ENCODE results near the gene COX10.

COX10 gene

DNA sequence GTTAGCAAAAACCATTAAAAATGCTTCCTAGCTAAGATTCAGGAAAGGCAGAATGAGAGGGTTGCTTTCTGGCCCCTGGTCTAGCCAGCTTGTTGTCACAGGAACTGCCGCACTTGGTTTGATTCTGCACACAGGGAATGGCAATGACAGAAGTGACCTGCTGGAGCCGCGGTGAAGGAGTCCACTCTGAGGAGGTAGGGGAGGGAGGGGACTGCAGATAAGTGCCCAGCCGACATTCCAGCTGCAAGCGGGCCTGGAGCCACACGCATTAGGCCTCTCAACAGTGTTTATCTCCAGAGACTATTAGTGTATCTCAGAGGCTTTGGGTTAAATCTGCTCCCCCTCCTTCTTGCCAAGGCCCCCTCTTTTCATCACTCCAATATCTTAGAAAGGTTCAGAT, 128.7 kb downstream of the COX10 start:
- no peak overlapping the region for H2BK15ac ChIP-seq (replicated peaks; ENCODE audit: low read depth)
- DNase-seq, result peak; percentile 75
- H3K36me3 ChIP-seq (ENCODE audit: control insufficient read depth, insufficient read depth, low read length), result no peaks in the 10 kb centered on the region
- no peak overlapping the region for H3K27ac ChIP-seq (ENCODE audit: low read depth, low read length)
- no peak overlapping the region for H3K23ac ChIP-seq (ENCODE audit: low read length)
- H3K79me2 ChIP-seq (ENCODE audit: control insufficient read depth, insufficient read depth, low read length), result no peaks in the 10 kb centered on the region
- no peaks in the 10 kb centered on the region for H3K4me1 ChIP-seq (ENCODE audit: control insufficient read depth, low read depth, low read length)
- H4K8ac ChIP-seq (ENCODE audit: low read depth, low read length), result no peak overlapping the region
- H2AK5ac ChIP-seq (ENCODE audit: low read length), result no peak overlapping the region
- no CpG with 5 or more reads among the region's 6 CpGs for WGBS (ENCODE audit: extremely low coverage, insufficient coverage, low lambda C conversion rate)
- H2BK5ac ChIP-seq (ENCODE audit: low read length), result no peak overlapping the region
- no peak overlapping the region for H3K18ac ChIP-seq (ENCODE audit: low read length)
- no peak overlapping the region for H3K4me3 ChIP-seq (ENCODE audit: low read length)
- no peaks in the 10 kb centered on the region for H3K27me3 ChIP-seq (ENCODE audit: insufficient read depth, low read length, poor library complexity)
- no peak overlapping the region for H2BK120ac ChIP-seq (ENCODE audit: low read depth, low read length)
- no peak overlapping the region for H3K56ac ChIP-seq (ENCODE audit: low read length)
- H3K9ac ChIP-seq (ENCODE audit: low read length), result no peak overlapping the region
- no peak overlapping the region for H4K5ac ChIP-seq (ENCODE audit: low read length)
- H3K4me2 ChIP-seq (ENCODE audit: low read length), result no peak overlapping the region
- no peaks in the 10 kb centered on the region for H3K79me1 ChIP-seq (ENCODE audit: low read length)
- H3K4ac ChIP-seq (ENCODE audit: low read depth, low read length), result no peak overlapping the region

DNA sequence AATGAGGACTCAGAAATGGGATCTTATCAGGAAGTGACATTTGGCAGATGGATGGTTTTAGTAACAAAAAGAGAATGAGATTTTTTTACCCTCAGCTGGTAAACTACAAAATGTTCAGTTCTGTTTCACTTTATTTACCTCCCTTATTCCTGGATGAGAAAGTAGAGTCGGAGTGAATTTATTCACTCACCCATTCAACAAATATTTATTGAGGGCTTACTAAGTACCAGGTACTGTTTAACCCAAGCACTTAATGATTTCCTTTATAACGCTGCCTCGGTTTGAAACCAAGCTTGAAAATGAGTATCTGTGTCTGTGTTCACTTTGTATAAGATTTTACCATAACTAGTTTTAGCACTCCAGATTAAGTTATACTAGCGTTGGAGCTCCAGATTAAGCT, 129.3 kb downstream of the COX10 start:
- Histone ChIP-seq H4K8ac (ENCODE audit: low read depth, low read length) (no peak overlapping the region), H2BK15ac (replicated peaks; ENCODE audit: low read depth) (no peak overlapping the region), H3K18ac (ENCODE audit: low read length) (no peak overlapping the region), H3K27ac (ENCODE audit: low read depth, low read length) (no peak overlapping the region), H4K5ac (ENCODE audit: low read length) (no peak overlapping the region), H2AK5ac (ENCODE audit: low read length) (no peak overlapping the region), H3K23ac (ENCODE audit: low read length) (no peak overlapping the region), H3K4me3 (ENCODE audit: low read length) (no peak overlapping the region), H3K27me3 (ENCODE audit: insufficient read depth, low read length, poor library complexity) (no peaks in the 10 kb centered on the region), H3K4ac (ENCODE audit: low read depth, low read length) (no peak overlapping the region), H3K4me1 (ENCODE audit: control insufficient read depth, low read depth, low read length) (no peaks in the 10 kb centered on the region), H3K4me2 (ENCODE audit: low read length) (no peak overlapping the region), H2BK120ac (ENCODE audit: low read depth, low read length) (no peak overlapping the region), H3K9ac (ENCODE audit: low read length) (no peak overlapping the region), H2BK5ac (ENCODE audit: low read length) (no peak overlapping the region), H3K79me1 (ENCODE audit: low read length) (no peaks in the 10 kb centered on the region), H3K56ac (ENCODE audit: low read length) (no peak overlapping the region), H3K79me2 (ENCODE audit: control insufficient read depth, insufficient read depth, low read length) (no peaks in the 10 kb centered on the region), H3K36me3 (ENCODE audit: control insufficient read depth, insufficient read depth, low read length) (no peaks in the 10 kb centered on the region)
- no CpG with 5 or more reads among the region's 4 CpGs for WGBS (ENCODE audit: extremely low coverage, insufficient coverage, low lambda C conversion rate)
- DNase-seq, result no peak

DNA sequence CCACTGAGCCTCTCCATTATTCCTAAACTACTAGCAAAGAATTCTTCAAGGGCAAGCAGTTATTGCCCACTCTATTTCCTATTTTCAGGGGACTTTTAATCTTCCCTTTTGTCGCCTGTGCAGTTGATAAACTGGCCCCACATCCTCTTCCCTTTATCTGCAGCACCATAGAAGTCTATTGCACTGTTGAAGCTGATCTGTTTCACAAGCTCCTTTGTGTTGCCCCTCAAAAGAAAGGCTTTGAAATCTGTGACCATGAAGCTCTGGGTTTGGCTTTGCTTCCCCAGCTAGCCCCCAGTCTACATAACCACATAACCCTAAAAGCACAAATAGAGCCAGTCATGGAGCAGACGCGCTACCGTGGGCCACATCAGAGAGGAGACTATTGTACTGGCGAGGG, 130.3 kb downstream of the COX10 start:
- H3K9ac ChIP-seq (ENCODE audit: low read length), result no peak overlapping the region
- no peak for DNase-seq
- H3K4me1 ChIP-seq (ENCODE audit: control insufficient read depth, low read depth, low read length), result no peaks in the 10 kb centered on the region
- H2BK5ac ChIP-seq (ENCODE audit: low read length), result no peak overlapping the region
- no peak overlapping the region for H4K5ac ChIP-seq (ENCODE audit: low read length)
- no peaks in the 10 kb centered on the region for H3K36me3 ChIP-seq (ENCODE audit: control insufficient read depth, insufficient read depth, low read length)
- H3K4me3 ChIP-seq (ENCODE audit: low read length), result no peak overlapping the region
- H3K4me2 ChIP-seq (ENCODE audit: low read length), result no peak overlapping the region
- H3K27me3 ChIP-seq (ENCODE audit: insufficient read depth, low read length, poor library complexity), result no peaks in the 10 kb centered on the region
- H3K56ac ChIP-seq (ENCODE audit: low read length), result no peak overlapping the region
- no peak overlapping the region for H3K23ac ChIP-seq (ENCODE audit: low read length)
- H2BK120ac ChIP-seq (ENCODE audit: low read depth, low read length), result no peak overlapping the region
- H3K18ac ChIP-seq (ENCODE audit: low read length), result no peak overlapping the region
- H4K8ac ChIP-seq (ENCODE audit: low read depth, low read length), result no peak overlapping the region
- no peaks in the 10 kb centered on the region for H3K79me1 ChIP-seq (ENCODE audit: low read length)
- no peak overlapping the region for H2BK15ac ChIP-seq (replicated peaks; ENCODE audit: low read depth)
- H3K79me2 ChIP-seq (ENCODE audit: control insufficient read depth, insufficient read depth, low read length), result no peaks in the 10 kb centered on the region
- H3K27ac ChIP-seq (ENCODE audit: low read depth, low read length), result no peak overlapping the region
- no CpG with 5 or more reads among the region's 5 CpGs for WGBS (ENCODE audit: extremely low coverage, insufficient coverage, low lambda C conversion rate)
- no peak overlapping the region for H3K4ac ChIP-seq (ENCODE audit: low read depth, low read length)
- H2AK5ac ChIP-seq (ENCODE audit: low read length), result no peak overlapping the region

DNA sequence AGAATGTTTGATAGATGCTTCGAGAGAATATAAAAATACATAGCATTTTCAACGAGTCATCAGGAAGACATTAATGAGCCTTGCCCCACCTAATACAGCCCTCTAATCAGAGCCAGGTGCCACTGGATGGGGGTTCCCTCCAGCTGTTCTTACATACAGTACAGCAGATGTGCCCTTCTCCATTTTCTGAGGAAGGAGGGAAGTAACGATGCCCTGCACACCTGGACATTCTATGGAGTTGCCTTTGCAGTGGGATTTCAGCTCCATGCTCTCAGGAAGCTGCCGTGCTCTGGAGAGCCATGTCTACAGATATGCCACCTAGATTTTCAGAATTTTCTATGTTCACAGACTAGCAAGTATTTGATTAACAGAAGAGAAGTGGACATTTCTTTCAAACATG, 131.1 kb downstream of the COX10 start:
- WGBS (ENCODE audit: extremely low coverage, insufficient coverage, low lambda C conversion rate), result no CpG with 5 or more reads among the region's 4 CpGs
- Histone ChIP-seq H3K4ac (ENCODE audit: low read depth, low read length) (no peak overlapping the region), H3K4me3 (ENCODE audit: low read length) (no peak overlapping the region), H3K27me3 (ENCODE audit: insufficient read depth, low read length, poor library complexity) (no peaks in the 10 kb centered on the region), H4K5ac (ENCODE audit: low read length) (no peak overlapping the region), H3K23ac (ENCODE audit: low read length) (no peak overlapping the region), H2AK5ac (ENCODE audit: low read length) (no peak overlapping the region), H4K8ac (ENCODE audit: low read depth, low read length) (no peak overlapping the region), H2BK5ac (ENCODE audit: low read length) (no peak overlapping the region), H3K27ac (ENCODE audit: low read depth, low read length) (no peak overlapping the region), H3K79me2 (ENCODE audit: control insufficient read depth, insufficient read depth, low read length) (no peaks in the 10 kb centered on the region), H3K9ac (ENCODE audit: low read length) (no peak overlapping the region), H2BK120ac (ENCODE audit: low read depth, low read length) (no peak overlapping the region), H2BK15ac (replicated peaks; ENCODE audit: low read depth) (no peak overlapping the region), H3K79me1 (ENCODE audit: low read length) (no peaks in the 10 kb centered on the region), H3K36me3 (ENCODE audit: control insufficient read depth, insufficient read depth, low read length) (no peaks in the 10 kb centered on the region), H3K18ac (ENCODE audit: low read length) (no peak overlapping the region), H3K4me1 (ENCODE audit: control insufficient read depth, low read depth, low read length) (no peaks in the 10 kb centered on the region), H3K4me2 (ENCODE audit: low read length) (no peak overlapping the region), H3K56ac (ENCODE audit: low read length) (no peak overlapping the region)
- DNase-seq, result no peak

DNA sequence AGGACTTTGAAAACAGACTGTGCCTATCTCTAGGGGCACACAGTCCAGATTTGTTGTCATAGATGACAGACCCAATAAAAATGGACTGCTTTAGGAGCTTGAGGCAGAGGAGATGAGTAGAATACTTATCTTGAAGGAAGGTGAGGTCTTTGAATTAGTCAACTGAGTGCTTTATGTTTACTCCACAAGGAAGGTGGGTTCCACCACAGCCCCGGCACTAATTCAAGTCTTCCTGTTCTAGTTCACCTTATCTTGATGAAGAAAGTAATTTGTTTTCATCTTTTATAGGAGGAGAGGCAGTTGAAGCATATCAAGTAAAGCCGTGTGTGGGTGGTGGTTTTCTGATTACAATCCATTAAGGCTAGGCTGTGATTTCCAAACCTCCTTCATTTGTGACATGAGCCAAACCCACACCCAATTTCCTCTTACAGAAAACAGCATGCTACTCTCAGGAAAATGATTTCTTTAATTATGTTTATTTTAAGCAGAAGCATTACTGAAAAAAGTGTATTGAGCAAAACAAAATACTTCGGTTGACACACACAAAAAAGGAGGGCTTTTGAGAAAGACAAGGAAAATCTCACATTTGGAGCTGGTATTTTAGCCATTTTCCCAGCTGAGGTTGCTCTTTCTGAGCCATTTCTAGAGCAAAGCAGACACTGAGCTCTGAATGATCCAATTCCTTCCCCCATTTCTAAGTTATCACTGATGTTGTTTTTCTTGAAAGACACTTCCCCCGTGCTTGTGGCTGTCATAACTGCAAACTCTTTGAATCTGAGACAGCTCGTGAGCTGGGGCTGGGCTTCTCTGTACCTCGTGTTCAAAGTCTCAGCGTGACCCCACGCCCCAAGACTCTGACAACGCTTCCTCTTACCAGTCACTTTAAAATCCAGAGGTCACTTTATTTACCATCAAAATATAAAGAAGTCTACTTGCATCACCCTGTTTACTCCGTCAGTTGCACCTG, 132.0 kb downstream of the COX10 start:
- DNase-seq, result no peak
- Histone ChIP-seq H2BK120ac (ENCODE audit: low read depth, low read length) (no peak overlapping the region), H3K27me3 (ENCODE audit: insufficient read depth, low read length, poor library complexity) (no peaks in the 10 kb centered on the region), H2AK5ac (ENCODE audit: low read length) (no peak overlapping the region), H3K4me3 (ENCODE audit: low read length) (no peak overlapping the region), H3K27ac (ENCODE audit: low read depth, low read length) (no peak overlapping the region), H4K8ac (ENCODE audit: low read depth, low read length) (no peak overlapping the region), H3K4ac (ENCODE audit: low read depth, low read length) (no peak overlapping the region), H3K4me2 (ENCODE audit: low read length) (no peak overlapping the region), H3K23ac (ENCODE audit: low read length) (no peak overlapping the region), H2BK15ac (replicated peaks; ENCODE audit: low read depth) (no peak overlapping the region), H3K9ac (ENCODE audit: low read length) (no peak overlapping the region), H3K79me2 (ENCODE audit: control insufficient read depth, insufficient read depth, low read length) (no peaks in the 10 kb centered on the region), H4K5ac (ENCODE audit: low read length) (no peak overlapping the region), H2BK5ac (ENCODE audit: low read length) (no peak overlapping the region), H3K79me1 (ENCODE audit: low read length) (no peaks in the 10 kb centered on the region), H3K18ac (ENCODE audit: low read length) (no peak overlapping the region), H3K56ac (ENCODE audit: low read length) (no peak overlapping the region), H3K4me1 (ENCODE audit: control insufficient read depth, low read depth, low read length) (no peaks in the 10 kb centered on the region), H3K36me3 (ENCODE audit: control insufficient read depth, insufficient read depth, low read length) (no peaks in the 10 kb centered on the region)
- no CpG with 5 or more reads among the region's 10 CpGs for WGBS (ENCODE audit: extremely low coverage, insufficient coverage, low lambda C conversion rate)

DNA sequence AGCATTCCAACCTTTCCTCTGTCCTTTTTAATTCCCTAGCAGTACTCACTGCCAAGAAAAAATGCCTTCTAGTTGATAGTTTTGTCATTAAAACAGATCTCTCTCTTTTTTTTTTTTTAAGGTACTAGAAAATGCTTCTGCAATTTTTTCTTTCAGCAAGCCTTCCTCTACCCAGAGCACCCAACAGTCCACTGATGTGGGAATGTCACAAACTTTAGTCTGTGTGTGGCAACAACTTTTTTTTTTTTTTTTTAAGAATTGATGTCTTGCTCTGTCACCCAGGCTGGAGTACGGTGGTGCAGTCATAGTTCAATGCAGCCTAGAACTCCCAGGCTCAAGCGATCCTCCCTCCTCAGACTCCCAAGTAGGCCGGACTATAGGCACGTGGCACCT, 132.7 kb downstream of the COX10 start:
- H3K56ac ChIP-seq (ENCODE audit: low read length), result no peak overlapping the region
- H3K79me1 ChIP-seq (ENCODE audit: low read length), result no peaks in the 10 kb centered on the region
- WGBS (ENCODE audit: extremely low coverage, insufficient coverage, low lambda C conversion rate), result no CpG with 5 or more reads among the region's 4 CpGs
- H3K4me1 ChIP-seq (ENCODE audit: control insufficient read depth, low read depth, low read length), result no peaks in the 10 kb centered on the region
- H3K4me3 ChIP-seq (ENCODE audit: low read length), result no peak overlapping the region
- H3K27me3 ChIP-seq (ENCODE audit: insufficient read depth, low read length, poor library complexity), result no peaks in the 10 kb centered on the region
- H2BK120ac ChIP-seq (ENCODE audit: low read depth, low read length), result no peak overlapping the region
- no peak overlapping the region for H3K4ac ChIP-seq (ENCODE audit: low read depth, low read length)
- no peak overlapping the region for H3K18ac ChIP-seq (ENCODE audit: low read length)
- no peak overlapping the region for H4K8ac ChIP-seq (ENCODE audit: low read depth, low read length)
- no peak overlapping the region for H4K5ac ChIP-seq (ENCODE audit: low read length)
- no peak overlapping the region for H2BK15ac ChIP-seq (replicated peaks; ENCODE audit: low read depth)
- no peak overlapping the region for H3K23ac ChIP-seq (ENCODE audit: low read length)
- no peak overlapping the region for H2BK5ac ChIP-seq (ENCODE audit: low read length)
- H3K4me2 ChIP-seq (ENCODE audit: low read length), result no peak overlapping the region
- H2AK5ac ChIP-seq (ENCODE audit: low read length), result no peak overlapping the region
- H3K36me3 ChIP-seq (ENCODE audit: control insufficient read depth, insufficient read depth, low read length), result no peaks in the 10 kb centered on the region
- H3K79me2 ChIP-seq (ENCODE audit: control insufficient read depth, insufficient read depth, low read length), result no peaks in the 10 kb centered on the region
- no peak for DNase-seq
- H3K9ac ChIP-seq (ENCODE audit: low read length), result no peak overlapping the region
- no peak overlapping the region for H3K27ac ChIP-seq (ENCODE audit: low read depth, low read length)
